Measurements from ENCODE around the gene ADAMTSL3.

DNA sequence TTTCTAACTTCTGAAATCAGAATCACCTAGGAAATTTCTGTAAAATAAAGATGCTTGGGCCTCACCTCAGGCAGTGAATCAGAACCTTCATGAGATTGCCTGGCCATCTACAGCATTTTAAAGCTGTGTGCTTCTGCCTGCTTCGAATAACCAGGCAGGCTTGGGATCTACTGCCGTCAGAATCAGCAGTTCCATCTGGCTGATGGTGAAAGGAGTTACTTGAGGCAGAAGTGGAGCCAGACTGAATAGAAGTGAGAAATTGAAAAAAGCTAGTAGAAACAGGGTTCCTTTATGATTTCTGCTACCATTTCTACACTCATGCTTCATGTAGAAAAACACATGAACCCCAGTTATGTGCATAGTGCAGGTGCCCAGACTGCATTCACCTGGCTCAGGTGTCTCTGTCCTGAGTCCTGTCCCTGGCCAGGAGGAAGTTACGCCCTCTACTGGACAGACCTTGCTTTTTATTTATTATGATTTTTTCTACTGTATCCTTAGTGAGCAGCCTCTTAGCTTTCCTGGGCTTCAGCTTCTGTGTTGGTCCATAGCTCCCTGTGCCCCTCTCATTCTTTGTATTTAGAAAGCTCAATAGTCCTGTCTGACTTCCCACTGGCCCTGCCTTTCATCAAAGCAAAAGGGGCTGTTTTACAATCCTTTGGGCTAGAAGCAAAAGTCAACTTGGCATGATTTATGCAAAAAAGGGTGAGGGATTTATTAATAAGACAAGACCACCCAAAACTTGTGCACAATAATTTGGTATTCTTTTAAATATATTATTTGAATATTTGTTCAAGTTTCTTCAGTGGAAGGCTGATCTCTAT is 380.9 kb downstream of the ADAMTSL3 start:
- no peak for TF ChIP-seq POLR2AphosphoS5 (IDR thresholded peaks at IDR 0.05; ENCODE audit: low read depth, low read length)
- TF ChIP-seq TAF1 (IDR thresholded peaks at IDR 0.05; ENCODE audit: borderline replicate concordance, insufficient read depth, low read length): no peak
- TF ChIP-seq SIN3A (IDR thresholded peaks at IDR 0.05; ENCODE audit: borderline replicate concordance, insufficient read depth, low read length): no peak
- TF ChIP-seq, protein P1, sequence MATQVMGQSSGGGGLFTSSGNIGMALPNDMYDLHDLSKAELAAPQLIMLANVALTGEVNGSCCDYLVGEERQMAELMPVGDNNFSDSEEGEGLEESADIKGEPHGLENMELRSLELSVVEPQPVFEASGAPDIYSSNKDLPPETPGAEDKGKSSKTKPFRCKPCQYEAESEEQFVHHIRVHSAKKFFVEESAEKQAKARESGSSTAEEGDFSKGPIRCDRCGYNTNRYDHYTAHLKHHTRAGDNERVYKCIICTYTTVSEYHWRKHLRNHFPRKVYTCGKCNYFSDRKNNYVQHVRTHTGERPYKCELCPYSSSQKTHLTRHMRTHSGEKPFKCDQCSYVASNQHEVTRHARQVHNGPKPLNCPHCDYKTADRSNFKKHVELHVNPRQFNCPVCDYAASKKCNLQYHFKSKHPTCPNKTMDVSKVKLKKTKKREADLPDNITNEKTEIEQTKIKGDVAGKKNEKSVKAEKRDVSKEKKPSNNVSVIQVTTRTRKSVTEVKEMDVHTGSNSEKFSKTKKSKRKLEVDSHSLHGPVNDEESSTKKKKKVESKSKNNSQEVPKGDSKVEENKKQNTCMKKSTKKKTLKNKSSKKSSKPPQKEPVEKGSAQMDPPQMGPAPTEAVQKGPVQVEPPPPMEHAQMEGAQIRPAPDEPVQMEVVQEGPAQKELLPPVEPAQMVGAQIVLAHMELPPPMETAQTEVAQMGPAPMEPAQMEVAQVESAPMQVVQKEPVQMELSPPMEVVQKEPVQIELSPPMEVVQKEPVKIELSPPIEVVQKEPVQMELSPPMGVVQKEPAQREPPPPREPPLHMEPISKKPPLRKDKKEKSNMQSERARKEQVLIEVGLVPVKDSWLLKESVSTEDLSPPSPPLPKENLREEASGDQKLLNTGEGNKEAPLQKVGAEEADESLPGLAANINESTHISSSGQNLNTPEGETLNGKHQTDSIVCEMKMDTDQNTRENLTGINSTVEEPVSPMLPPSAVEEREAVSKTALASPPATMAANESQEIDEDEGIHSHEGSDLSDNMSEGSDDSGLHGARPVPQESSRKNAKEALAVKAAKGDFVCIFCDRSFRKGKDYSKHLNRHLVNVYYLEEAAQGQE (IDR thresholded peaks at IDR 0.05; ENCODE audit: insufficient read depth in 1 of 2, low read depth in 2 of 2, low read length in 2 of 2): no peak
- TF ChIP-seq FOXP2 (optimal IDR thresholded peaks at IDR 0.05; ENCODE audit: borderline replicate concordance, extremely low read depth, extremely low read length, insufficient read depth): no peak

Measured in PFSK-1 (cell line).